ENCODE measurements around the gene SCO2. TPM values are rescaled to one million over a fixed set of nuclear protein-coding genes. Genes with fewer than 3 reads are reported as not detected.

Gene SCO2
- total RNA-seq, 1 donor from 2014 or later = 1.8 TPM

DNA sequence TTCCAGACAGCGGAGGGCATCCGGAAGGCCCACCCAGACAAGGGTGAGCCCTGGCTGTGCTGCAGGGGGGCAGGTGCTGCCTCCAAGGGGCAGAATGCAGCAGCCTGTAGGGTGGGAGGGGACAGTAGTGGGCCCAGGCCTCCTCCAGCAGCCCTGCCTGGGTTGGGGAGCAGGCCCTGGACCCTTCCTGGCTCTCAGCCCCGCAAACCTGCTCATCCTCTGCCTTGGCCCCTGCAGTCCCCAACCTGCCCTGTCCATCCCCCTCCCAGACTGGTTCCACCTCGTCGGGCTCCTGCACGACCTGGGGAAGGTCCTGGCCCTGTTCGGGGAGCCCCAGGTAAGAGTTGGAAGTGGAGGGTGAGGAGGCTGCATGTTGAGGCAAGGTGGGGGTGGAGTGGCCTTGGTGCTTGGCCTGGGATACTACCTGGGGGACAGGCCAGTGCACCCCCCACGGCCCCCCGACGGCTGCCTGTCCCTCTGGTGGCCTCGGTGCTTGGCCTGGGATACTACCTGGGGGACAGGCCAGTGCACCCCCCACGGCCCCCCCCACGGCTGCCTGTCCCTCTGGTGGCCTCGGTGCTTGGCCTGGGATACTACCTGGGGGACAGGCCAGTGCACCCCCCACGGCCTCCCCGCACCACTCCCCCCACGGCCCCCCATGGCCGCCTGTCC lies 37.3 kb downstream of the SCO2 start:
- Mint-ChIP-seq H3K27me3 (ENCODE audit: low read depth, unreplicated experiment) (peaks cover 7% of the 10 kb centered on the region), H3K9me3 (ENCODE audit: unreplicated experiment) (no peaks in the 10 kb centered on the region), H3K4me1 (ENCODE audit: low read depth, unreplicated experiment) (peaks cover 6% of the 10 kb centered on the region), H3K4me3 (ENCODE audit: unreplicated experiment) (no peak overlapping the region), H3K36me3 (ENCODE audit: low read depth, unreplicated experiment) (peaks cover 5% of the 10 kb centered on the region), H3K27ac (ENCODE audit: unreplicated experiment) (no peak overlapping the region)
- Histone ChIP-seq H3K27ac (ENCODE audit: low read depth, low read length) (no peak overlapping the region), H3K9ac (ENCODE audit: low read length) (no peak overlapping the region), H3K4me2 (ENCODE audit: low read length) (no peak overlapping the region), H2AFZ (ENCODE audit: low read depth, low read length) (no peak overlapping the region), H3K4me3 (ENCODE audit: insufficient read depth, low read depth, low read length) (no peak overlapping the region), H3K79me2 (ENCODE audit: insufficient read depth, low read length) (no peaks in the 10 kb centered on the region), H3K27me3 (ENCODE audit: insufficient read depth, low read length) (no peaks in the 10 kb centered on the region), H3K36me3 (ENCODE audit: insufficient read depth, low read length) (no peaks in the 10 kb centered on the region), H4K20me1 (ENCODE audit: insufficient read depth, low read length) (no peaks in the 10 kb centered on the region), H3K4me1 (ENCODE audit: insufficient read depth, low read length) (peaks cover 7% of the 10 kb centered on the region), H3K9me3 (ENCODE audit: insufficient read depth, low read depth, low read length) (no peaks in the 10 kb centered on the region)
- TF ChIP-seq, protein P1, sequence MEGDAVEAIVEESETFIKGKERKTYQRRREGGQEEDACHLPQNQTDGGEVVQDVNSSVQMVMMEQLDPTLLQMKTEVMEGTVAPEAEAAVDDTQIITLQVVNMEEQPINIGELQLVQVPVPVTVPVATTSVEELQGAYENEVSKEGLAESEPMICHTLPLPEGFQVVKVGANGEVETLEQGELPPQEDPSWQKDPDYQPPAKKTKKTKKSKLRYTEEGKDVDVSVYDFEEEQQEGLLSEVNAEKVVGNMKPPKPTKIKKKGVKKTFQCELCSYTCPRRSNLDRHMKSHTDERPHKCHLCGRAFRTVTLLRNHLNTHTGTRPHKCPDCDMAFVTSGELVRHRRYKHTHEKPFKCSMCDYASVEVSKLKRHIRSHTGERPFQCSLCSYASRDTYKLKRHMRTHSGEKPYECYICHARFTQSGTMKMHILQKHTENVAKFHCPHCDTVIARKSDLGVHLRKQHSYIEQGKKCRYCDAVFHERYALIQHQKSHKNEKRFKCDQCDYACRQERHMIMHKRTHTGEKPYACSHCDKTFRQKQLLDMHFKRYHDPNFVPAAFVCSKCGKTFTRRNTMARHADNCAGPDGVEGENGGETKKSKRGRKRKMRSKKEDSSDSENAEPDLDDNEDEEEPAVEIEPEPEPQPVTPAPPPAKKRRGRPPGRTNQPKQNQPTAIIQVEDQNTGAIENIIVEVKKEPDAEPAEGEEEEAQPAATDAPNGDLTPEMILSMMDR (IDR thresholded peaks at IDR 0.05; ENCODE audit: insufficient read depth, low read depth, low read length) = no peak
- DNase-seq (ENCODE audit: low read depth) = no peak
- no peak for FAIRE-seq

DNA sequence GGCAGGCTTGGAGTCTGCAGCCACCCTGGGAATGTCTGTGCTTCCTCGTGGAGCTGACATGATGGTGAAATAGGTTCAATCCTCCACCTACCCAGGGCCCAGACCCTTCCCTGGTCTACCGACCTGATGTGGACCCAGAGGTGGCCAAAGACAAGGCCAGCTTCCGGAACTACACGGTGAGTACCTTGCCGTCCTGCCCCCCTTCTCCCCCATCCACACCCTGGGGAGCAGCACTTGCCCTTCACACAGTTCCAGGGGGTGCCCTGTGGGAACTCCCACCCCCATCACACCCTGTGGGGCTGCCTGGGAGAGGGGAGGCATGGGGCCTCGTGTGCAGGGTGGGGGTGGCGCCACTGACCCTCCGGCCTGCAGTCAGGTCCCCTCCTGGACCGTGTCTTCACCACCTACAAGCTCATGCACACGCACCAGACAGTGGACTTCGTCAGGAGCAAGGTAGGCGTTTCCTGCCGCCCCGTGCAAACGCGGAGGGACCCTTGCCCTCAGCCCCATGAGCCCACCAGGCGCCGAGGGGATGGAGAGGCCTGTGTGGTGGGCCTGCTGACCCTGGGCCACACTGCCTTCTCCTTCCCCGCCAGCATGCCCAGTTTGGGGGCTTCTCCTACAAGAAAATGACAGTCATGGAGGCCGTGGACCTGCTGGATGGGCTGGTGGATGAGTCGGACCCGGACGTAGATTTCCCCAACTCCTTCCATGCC lies 38.0 kb downstream of the SCO2 start:
- peaks cover 6% of the 10 kb centered on the region for H3K4me1 Mint-ChIP-seq (ENCODE audit: low read depth, unreplicated experiment)
- no peaks in the 10 kb centered on the region for H3K9me3 Mint-ChIP-seq (ENCODE audit: unreplicated experiment)
- H3K36me3 Mint-ChIP-seq (ENCODE audit: low read depth, unreplicated experiment) = peaks cover 5% of the 10 kb centered on the region
- H3K4me1 ChIP-seq (ENCODE audit: insufficient read depth, low read length) = peaks cover 7% of the 10 kb centered on the region
- FAIRE-seq = no peak
- H3K9me3 ChIP-seq (ENCODE audit: insufficient read depth, low read depth, low read length) = no peaks in the 10 kb centered on the region
- no peak overlapping the region for H3K4me2 ChIP-seq (ENCODE audit: low read length)
- peaks cover 7% of the 10 kb centered on the region for H3K27me3 Mint-ChIP-seq (ENCODE audit: low read depth, unreplicated experiment)
- no peak overlapping the region for H3K9ac ChIP-seq (ENCODE audit: low read length)
- H3K27ac Mint-ChIP-seq (ENCODE audit: unreplicated experiment) = no peak overlapping the region
- H3K36me3 ChIP-seq (ENCODE audit: insufficient read depth, low read length) = no peaks in the 10 kb centered on the region
- H2AFZ ChIP-seq (ENCODE audit: low read depth, low read length) = no peak overlapping the region
- no peak overlapping the region for H3K4me3 ChIP-seq (ENCODE audit: insufficient read depth, low read depth, low read length)
- peaks cover 2% of the 10 kb centered on the region for H3K27me3 ChIP-seq (ENCODE audit: insufficient read depth, low read length)
- H4K20me1 ChIP-seq (ENCODE audit: insufficient read depth, low read length) = no peaks in the 10 kb centered on the region
- H3K79me2 ChIP-seq (ENCODE audit: insufficient read depth, low read length) = no peaks in the 10 kb centered on the region
- no peak for DNase-seq (ENCODE audit: low read depth)
- no peak overlapping the region for H3K4me3 Mint-ChIP-seq (ENCODE audit: unreplicated experiment)
- TF ChIP-seq EZH2 (IDR thresholded peaks at IDR 0.05; ENCODE audit: insufficient read depth, low read length) = no peak
- TF ChIP-seq, protein P1 (IDR thresholded peaks at IDR 0.05; ENCODE audit: insufficient read depth, low read depth, low read length) = no peak
- H3K27ac ChIP-seq (ENCODE audit: low read depth, low read length) = no peak overlapping the region
